Liver (tissue), 9 donors: ENCODE measurements around the gene RUNX1. TPM values are rescaled to one million over a fixed set of nuclear protein-coding genes. Genes with fewer than 3 reads are reported as not detected.

Experiments
- DNase-seq: peaks from one replicate; pipeline ENCODE4 v3.0.0-alpha.2; 2017; ENCODE audit warnings: low spot score
- H3K27ac ChIP-seq, 2 donors: one replicate each; pipeline ENCODE4 v1.7.0; 2013; ENCODE audit warnings: inconsistent platforms in 2 of 2, low read length in 2 of 2, control low read depth in 1 of 2, low read depth in 1 of 2, mild to moderate bottlenecking in 1 of 2
- H3K27me3 ChIP-seq, 4 donors: one replicate each; pipeline versions ENCODE4 v1.6.1 to v1.7.0; 2013; ENCODE audit warnings: low read length in 3 of 4, inconsistent platforms in 1 of 4, mild to moderate bottlenecking in 1 of 4, moderate library complexity in 1 of 4; ENCODE audit not compliant: control insufficient read depth in 4 of 4, insufficient read depth in 4 of 4
- H3K36me3 ChIP-seq, 4 donors: one replicate each; pipeline versions ENCODE4 v1.6.1 to v1.7.0; 2013; ENCODE audit warnings: low read length in 3 of 4, mild to moderate bottlenecking in 3 of 4, low read depth in 1 of 4, moderate library complexity in 1 of 4; ENCODE audit not compliant: control insufficient read depth in 4 of 4, insufficient read depth in 3 of 4
- H3K4me1 ChIP-seq, 4 donors: one replicate each; pipeline versions ENCODE4 v1.6.1 to v1.7.0; 2013; ENCODE audit warnings: low read length in 3 of 4, mild to moderate bottlenecking in 3 of 4, moderate library complexity in 1 of 4; ENCODE audit not compliant: control insufficient read depth in 4 of 4, insufficient read depth in 4 of 4
- H3K4me3 ChIP-seq, 3 donors: one replicate each; pipeline versions ENCODE4 v1.6.1 to v1.7.0; 2013; ENCODE audit warnings: low read length in 3 of 3, control low read depth in 1 of 3, low read depth in 1 of 3, mild to moderate bottlenecking in 1 of 3
- H3K9ac ChIP-seq, 2 donors: one replicate each; pipeline ENCODE4 v1.7.0; 2013; ENCODE audit warnings: low read length in 2 of 2, mild to moderate bottlenecking in 2 of 2, moderate library complexity in 2 of 2, control low read depth in 1 of 2, low read depth in 1 of 2
- H3K9me3 ChIP-seq, 4 donors: one replicate each; pipeline versions ENCODE4 v1.6.1 to v1.7.0; 2013; ENCODE audit warnings: low read length in 3 of 4; ENCODE audit not compliant: control insufficient read depth in 4 of 4
- EGR1 ChIP-seq, 2 donors: IDR thresholded peaks; 2 replicates each; pipeline ENCODE4 v1.6.1; 2016 to 2018; ENCODE audit warnings: antibody characterized with exemption in 2 of 2, low read depth in 2 of 2
- FOXA1 ChIP-seq: IDR thresholded peaks from 2 replicates; pipeline ENCODE4 v1.6.1; 2016; ENCODE audit warnings: antibody characterized with exemption
- FOXA2 ChIP-seq: IDR thresholded peaks from 2 replicates; pipeline ENCODE4 v1.6.1; 2016; ENCODE audit warnings: antibody characterized with exemption
- GABPA ChIP-seq, 2 donors: IDR thresholded peaks in 1 of 2; conservative IDR thresholded peaks in 1 of 2; 2 replicates each; pipeline ENCODE4 v1.6.1; 2016; ENCODE audit warnings: antibody characterized with exemption in 2 of 2, mild to moderate bottlenecking in 1 of 2, moderate library complexity in 1 of 2
- HNF4A ChIP-seq, 2 donors: conservative IDR thresholded peaks; 2 replicates each; pipeline ENCODE4 v1.6.1; 2016; ENCODE audit warnings: antibody characterized with exemption in 2 of 2, mild to moderate bottlenecking in 2 of 2
- HNF4G ChIP-seq: IDR thresholded peaks from 2 replicates; pipeline ENCODE4 v1.6.1; 2016; ENCODE audit warnings: antibody characterized with exemption
- JUND ChIP-seq, 2 donors: IDR thresholded peaks; 2 replicates each; pipeline ENCODE4 v1.6.1; 2016; ENCODE audit warnings: antibody characterized with exemption in 2 of 2
- MAX ChIP-seq: IDR thresholded peaks from 2 replicates; pipeline ENCODE4 v1.6.1; 2016; ENCODE audit warnings: antibody characterized with exemption
- NR2F2 ChIP-seq: IDR thresholded peaks from 2 replicates; pipeline ENCODE4 v1.6.1; 2016; ENCODE audit warnings: antibody characterized with exemption
- RAD21 ChIP-seq, 2 donors: IDR thresholded peaks; 2 replicates each; pipeline ENCODE4 v1.6.1; 2016; ENCODE audit warnings: antibody characterized with exemption in 2 of 2, mild to moderate bottlenecking in 2 of 2
- REST ChIP-seq: IDR thresholded peaks from 2 replicates; pipeline ENCODE4 v1.6.1; 2016; ENCODE audit warnings: antibody characterized with exemption, mild to moderate bottlenecking
- RXRA ChIP-seq, 2 donors: IDR thresholded peaks; 2 replicates each; pipeline ENCODE4 v1.6.1; 2017 to 2018; ENCODE audit warnings: antibody characterized with exemption in 2 of 2, mild to moderate bottlenecking in 1 of 2
- SP1 ChIP-seq: IDR thresholded peaks from 2 replicates; pipeline ENCODE4 v1.6.1; 2018; ENCODE audit warnings: antibody characterized with exemption, mild to moderate bottlenecking
- TAF1 ChIP-seq: conservative IDR thresholded peaks from 2 replicates; pipeline ENCODE4 v1.6.1; 2016; ENCODE audit warnings: antibody characterized with exemption, mild to moderate bottlenecking
- YY1 ChIP-seq: IDR thresholded peaks from 2 replicates; pipeline ENCODE4 v1.6.1; 2016; ENCODE audit warnings: antibody characterized with exemption, mild to moderate bottlenecking
- ZBTB33 ChIP-seq: IDR thresholded peaks from 2 replicates; pipeline ENCODE4 v1.6.1; 2016; ENCODE audit warnings: antibody characterized with exemption
- WGBS: extraction: QIAGEN DNeasy Blood & Tissue Kit; methylation state at CpG from one replicate; pipeline ENCODE4 v1.1.7; 2013; 5-methylcytosine and 5-hydroxymethylcytosine counted together
- polyA plus RNA-seq, 2 donors: library from polyadenylated mRNA; stranded (reverse) in 1 of 2; unstranded in 1 of 2; fragments of 200-250 nt in 1 of 2; fragments of >200 nt in 1 of 2; fragmentation: Nextera tagmentation in 1 of 2; extraction: Ambion mirVana in 1 of 2; gene quantifications; one replicate each; pipeline versions ENCODE4 v1.2.1 to v1.2.3, GENCODE V29; 2013 to 2015
- total RNA-seq, 2 donors: library from RNA; depleted of rRNA; stranded (reverse); fragments of >200 nt; gene quantifications; one replicate each; pipeline ENCODE4 v1.2.3, GENCODE V29; 2014
- TF ChIP-seq, protein P1 (sequence below): IDR thresholded peaks from 2 replicates; pipeline ENCODE4 v1.6.1; 2016; ENCODE audit warnings: antibody characterized with exemption
- TF ChIP-seq, protein P2 (sequence below): fragments of 150-350 bp; IDR thresholded peaks from 2 replicates; pipeline ENCODE4 v1.5.1; 2017; ENCODE audit warnings: improper control_type of control experiment, low read depth, low read length; ENCODE audit not compliant: missing input control
- donor health status: healthy.
- donor health status: healthy.
- donor health status: healthy.
- donor health status: healthy.
- donor health status: healthy.

The RUNX1 gene
- total and polyA plus RNA-seq, 4 donors, result 0.98 to 7.2 (median 3.1) TPM

GRCh38 chr21:35079181-35079580 is 30.1 kb upstream of the RUNX1 start:
- DNase-seq, result no peak
- Histone ChIP-seq H3K4me1 (no peaks in the 10 kb centered on the region), H3K9ac (no peak overlapping the region), H3K27me3 (no peaks in the 10 kb centered on the region), H3K36me3 (no peaks in the 10 kb centered on the region), H3K4me3 (no peak overlapping the region), H3K9me3 (no peaks in the 10 kb centered on the region), H3K27ac (no peak overlapping the region)
- 88% methylated on average over 3 of the region's 3 CpGs for WGBS
- TF ChIP-seq ZBTB33 (no peak), JUND (IDR thresholded peaks at IDR 0.05) (no peak), TAF1 (no peak), HNF4G (no peak), FOXA2 (no peak), MAX (no peak), YY1 (no peak), NR2F2 (no peak), RXRA (IDR thresholded peaks at IDR 0.05) (no peak), RAD21 (IDR thresholded peaks at IDR 0.05) (no peak), SP1 (no peak), EGR1 (IDR thresholded peaks at IDR 0.05; ENCODE audit: low read depth in 2 of 2) (no peak), FOXA1 (no peak), REST (no peak), GABPA (IDR thresholded peaks at IDR 0.05 in 1 of 2, conservative IDR thresholded peaks at IDR 0.05 in 1 of 2) (no peak), HNF4A (conservative IDR thresholded peaks at IDR 0.05) (no peak)
- TF ChIP-seq, protein P1, sequence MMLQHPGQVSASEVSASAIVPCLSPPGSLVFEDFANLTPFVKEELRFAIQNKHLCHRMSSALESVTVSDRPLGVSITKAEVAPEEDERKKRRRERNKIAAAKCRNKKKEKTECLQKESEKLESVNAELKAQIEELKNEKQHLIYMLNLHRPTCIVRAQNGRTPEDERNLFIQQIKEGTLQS, result no peak
- TF ChIP-seq, protein P2, sequence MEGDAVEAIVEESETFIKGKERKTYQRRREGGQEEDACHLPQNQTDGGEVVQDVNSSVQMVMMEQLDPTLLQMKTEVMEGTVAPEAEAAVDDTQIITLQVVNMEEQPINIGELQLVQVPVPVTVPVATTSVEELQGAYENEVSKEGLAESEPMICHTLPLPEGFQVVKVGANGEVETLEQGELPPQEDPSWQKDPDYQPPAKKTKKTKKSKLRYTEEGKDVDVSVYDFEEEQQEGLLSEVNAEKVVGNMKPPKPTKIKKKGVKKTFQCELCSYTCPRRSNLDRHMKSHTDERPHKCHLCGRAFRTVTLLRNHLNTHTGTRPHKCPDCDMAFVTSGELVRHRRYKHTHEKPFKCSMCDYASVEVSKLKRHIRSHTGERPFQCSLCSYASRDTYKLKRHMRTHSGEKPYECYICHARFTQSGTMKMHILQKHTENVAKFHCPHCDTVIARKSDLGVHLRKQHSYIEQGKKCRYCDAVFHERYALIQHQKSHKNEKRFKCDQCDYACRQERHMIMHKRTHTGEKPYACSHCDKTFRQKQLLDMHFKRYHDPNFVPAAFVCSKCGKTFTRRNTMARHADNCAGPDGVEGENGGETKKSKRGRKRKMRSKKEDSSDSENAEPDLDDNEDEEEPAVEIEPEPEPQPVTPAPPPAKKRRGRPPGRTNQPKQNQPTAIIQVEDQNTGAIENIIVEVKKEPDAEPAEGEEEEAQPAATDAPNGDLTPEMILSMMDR, result no peak
